GM18502 (cell line): ENCODE data around the gene CRACDL.

Experiments used
- ATAC-seq: cut with Tn5 transposase; IDR thresholded peaks from one replicate; pipeline ENCODE4 v1.9.1; 2021; ENCODE audit warnings: mild to moderate bottlenecking; ENCODE audit not compliant: unreplicated experiment, poor library complexity

The CRACDL gene

GRCh38 chr2:98808546-98808945 lies 127.5 kb downstream of the CRACDL start:
- no peak for ATAC-seq

- ATAC-seq: no peak
Observed at GRCh38 chr2:98807929-98808328, 128.1 kb downstream of the CRACDL start.

DNA sequence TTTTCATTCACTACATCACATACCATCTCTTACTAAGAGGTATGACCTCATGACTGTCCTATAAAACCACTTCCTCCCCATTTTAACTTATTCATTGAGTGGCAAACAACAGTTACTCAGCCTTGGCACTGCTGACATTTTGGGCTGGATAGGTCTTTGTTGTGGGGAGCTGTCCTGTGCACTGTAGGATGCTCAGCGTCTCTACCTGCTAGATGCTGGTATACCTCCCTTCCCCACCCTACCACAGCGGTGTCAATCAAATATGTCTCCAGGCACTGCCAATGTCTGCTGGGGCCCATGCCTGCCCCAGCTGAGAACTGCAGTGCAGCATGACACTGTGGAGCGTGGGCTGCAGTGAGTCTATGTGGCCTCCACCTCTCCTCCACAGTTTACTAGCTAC lies 128.8 kb downstream of the CRACDL start:
- no peak for ATAC-seq

DNA sequence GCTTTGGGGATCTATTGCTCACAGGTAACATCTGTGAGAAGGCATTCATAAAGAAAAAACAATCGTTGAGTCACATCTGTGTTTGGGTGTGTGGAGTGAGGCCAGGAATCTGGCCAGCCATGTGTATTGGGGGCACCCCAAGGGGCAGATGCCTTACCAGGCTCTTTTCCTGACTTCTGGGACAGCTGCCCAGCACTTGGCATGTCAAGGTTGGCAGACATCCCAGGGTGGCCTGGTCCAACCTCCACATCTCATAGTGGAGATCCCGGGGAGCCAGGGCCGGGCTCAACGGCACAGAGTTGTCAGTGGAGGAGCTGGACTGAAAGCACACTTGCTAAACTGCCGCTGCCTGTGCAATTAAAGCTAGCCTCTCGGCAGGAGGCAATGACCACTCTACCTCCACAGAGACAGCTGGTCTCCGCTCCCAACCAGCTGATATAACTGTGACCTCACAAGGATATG lies 129.8 kb downstream of the CRACDL start:
- no peak for ATAC-seq

GRCh38 chr2:98805412-98806171 lies 130.4 kb downstream of the CRACDL start:
- no peak for ATAC-seq

GRCh38 chr2:98804736-98805135 lies 131.3 kb downstream of the CRACDL start:
- ATAC-seq: no peak

DNA sequence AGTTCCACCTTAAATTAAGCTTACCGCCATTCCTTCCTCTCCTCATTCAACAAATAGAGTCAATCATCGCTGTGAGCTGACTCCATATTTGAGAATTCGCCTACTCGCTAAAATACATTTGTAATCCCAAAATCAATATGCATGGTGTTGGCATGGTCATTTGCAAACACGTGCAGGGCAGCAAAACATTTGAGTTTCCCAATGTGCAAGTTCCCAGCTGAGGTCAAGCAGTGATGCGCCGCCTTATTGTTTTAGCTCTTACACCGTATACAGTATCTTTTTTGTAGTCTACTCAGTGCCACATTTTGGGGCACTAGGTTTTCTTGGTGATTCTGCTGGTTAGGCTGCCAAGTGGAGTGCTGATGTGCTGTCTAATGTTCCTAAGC lies 131.8 kb downstream of the CRACDL start:
- ATAC-seq: no peak

GRCh38 chr2:98803405-98804264 lies 132.4 kb downstream of the CRACDL start:
- no peak for ATAC-seq

DNA sequence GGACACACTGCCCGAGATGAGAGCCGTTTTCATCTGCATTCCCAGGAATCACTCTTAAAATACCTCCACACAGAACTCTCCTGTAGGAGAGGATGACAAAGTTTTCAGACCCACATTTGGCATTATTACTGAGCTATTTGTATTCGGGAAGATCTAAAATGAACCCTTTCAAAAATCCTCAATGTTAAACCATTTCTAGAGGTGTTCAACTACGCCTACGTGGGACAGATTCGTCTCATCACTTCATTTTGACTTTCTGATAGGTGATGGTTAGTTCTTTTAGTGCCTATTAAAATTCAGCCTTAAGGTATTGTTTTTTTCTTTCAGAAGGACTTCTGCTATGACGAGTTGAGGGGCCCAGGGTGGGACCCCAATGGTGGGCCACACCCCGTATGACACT lies 133.7 kb downstream of the CRACDL start:
- no peak for ATAC-seq

DNA sequence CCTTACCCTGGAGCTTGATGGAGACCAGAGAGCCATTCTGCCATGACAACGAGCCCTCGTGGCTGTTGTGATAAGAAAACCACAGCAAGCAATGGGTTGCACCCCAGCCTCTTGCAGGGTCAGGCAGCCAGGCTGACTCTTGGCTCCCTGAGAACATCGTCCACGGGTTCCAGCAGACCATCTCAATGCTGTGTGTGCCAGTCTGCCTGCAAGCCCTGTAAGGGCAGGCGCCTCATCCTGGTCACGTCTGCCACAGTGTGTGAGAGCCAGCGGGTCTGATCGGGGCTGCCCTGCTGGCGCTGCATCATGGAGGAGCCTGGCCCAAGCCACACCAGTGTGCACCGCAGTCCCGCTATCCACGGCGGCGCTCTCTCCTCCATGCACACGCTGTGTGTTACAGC lies 134.1 kb downstream of the CRACDL start:
- no peak for ATAC-seq

DNA sequence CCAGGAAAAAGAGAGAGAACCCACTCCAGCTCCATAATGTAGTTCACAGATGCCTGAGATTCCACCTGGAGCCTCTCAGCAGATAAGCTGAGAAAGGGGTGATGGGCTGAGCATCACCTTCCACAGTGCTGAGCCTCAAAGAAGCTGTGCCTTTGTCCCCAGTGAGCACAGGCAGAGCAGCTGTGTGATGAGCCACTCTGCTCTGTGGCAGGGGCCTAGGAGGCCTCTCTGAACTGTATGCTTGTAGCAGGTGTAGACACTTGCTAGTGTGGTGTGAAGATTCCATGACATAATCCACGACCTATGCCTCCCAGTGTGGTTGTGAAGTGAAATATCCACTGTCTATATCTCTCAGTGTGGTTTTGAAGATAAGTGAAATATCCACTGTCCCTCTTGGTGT lies 134.7 kb downstream of the CRACDL start:
- no peak for ATAC-seq

GRCh38 chr2:98800330-98801064 lies 135.5 kb downstream of the CRACDL start:
- no peak for ATAC-seq

DNA sequence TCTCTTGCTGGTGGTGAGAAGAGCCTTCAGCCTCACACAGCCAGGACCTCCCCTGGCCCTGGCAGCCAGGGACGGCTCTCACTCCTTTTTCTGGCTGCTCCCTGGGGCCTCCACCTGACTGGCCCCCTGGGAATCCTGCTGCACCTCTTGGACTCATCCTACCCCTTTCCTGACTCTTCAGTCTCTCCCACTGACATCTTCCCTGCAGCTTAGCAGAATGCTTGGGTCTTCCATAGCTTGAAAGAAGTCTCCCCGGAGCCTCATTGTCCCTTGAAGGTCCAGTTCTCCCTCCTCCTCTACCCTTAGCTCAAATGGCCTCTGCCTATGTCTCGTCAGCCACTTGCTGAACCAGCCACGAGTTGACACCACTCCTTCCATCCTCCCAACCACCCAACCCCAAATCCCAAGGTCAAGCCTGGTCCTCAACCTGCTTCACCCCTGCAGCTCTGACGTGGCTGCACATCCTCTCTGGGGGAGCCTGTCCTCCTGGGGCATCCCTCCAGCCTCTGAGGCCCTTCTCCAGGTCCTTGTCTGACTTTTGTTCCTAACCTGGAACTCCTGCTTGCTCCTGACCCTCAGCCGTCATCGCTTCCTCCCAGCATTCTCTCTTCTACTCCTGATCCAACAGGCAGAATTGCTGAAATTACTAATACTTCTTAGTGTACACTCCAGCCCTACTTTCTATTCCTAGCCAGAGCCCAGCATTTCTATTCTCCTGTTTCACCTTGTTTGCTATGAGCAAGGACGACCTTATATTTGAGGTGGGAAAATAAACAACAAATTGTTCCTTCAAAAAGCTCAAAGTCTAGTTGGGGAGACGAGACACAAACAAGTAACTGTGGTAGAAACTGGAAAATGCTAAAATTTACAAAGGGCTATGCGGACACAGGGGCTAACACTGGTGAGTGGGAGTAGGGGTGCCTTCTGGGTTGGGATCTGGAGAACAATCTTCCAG lies 136.4 kb downstream of the CRACDL start:
- no peak for ATAC-seq

DNA sequence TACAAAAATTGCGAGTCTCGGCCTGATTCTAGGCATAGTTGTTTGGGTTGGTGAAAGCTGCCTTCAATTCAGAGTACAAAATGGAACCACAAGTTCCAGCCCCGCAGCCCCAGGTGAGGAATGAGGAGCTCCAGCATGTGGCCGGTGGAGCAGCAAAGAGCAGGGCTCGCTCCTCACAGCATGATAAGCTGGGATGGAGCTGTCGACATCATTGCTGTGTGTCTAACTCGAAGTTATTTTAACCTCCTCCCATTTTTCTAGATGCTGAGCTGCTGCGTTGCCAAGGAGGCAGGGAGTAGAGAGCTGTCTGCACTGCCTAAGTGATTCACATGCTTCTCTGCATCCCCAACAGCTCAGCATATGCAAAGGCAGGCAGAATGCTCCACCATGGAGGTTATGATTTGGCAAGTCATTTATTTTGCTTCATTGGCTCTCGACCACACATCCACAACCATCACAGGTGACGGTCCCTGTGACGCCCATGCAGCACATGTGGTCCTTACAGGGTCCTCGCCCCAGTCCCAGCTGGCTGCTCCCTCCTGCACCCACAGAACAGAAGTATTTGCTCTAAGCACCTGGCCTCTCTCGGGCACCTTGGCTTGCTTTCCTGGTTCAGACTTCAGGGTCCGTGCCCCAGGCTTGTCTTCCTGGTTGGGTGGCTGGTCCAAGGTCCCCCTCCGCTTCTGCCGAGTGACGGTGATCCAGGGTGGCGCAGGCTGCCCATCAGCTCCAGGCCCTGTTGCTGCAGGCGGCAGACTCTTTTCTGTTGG lies 139.1 kb downstream of the CRACDL start:
- ATAC-seq: no peak

DNA sequence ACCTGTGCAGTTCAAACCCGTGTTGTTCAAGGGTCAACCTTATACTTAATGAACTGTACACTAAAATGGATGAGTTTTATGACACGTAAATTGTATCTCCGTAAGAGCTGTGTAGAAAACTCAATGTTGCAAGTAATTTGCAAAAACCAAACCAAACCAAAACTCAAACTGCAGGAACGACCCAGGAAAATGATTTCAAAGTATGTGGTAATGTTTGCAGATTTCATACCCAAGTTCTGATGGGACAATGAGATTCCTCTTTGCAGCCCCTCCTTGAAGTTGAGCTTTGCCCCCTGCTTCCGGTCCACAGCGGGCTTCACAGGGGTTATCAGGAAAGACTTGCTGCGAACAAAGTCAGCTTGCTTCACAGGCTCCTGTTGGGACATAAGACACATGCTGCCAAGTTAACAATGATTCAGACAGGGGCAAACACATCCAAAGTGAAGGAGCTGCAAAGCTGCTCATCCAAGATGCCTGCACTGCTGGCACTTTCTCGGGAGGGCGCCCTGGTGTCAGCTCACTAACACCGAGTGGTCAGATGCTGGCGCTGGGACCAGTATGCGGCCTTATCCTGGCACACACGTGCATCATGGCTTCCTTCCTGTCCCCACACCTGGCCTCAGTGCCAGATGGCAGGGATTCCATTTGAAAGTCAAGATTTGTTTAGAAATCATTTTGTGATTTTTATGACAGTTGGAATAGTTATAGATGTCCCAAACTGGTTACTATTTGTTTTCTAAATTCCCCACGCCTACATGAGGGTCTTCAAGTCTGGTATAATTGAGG lies 139.9 kb downstream of the CRACDL start:
- no peak for ATAC-seq

DNA sequence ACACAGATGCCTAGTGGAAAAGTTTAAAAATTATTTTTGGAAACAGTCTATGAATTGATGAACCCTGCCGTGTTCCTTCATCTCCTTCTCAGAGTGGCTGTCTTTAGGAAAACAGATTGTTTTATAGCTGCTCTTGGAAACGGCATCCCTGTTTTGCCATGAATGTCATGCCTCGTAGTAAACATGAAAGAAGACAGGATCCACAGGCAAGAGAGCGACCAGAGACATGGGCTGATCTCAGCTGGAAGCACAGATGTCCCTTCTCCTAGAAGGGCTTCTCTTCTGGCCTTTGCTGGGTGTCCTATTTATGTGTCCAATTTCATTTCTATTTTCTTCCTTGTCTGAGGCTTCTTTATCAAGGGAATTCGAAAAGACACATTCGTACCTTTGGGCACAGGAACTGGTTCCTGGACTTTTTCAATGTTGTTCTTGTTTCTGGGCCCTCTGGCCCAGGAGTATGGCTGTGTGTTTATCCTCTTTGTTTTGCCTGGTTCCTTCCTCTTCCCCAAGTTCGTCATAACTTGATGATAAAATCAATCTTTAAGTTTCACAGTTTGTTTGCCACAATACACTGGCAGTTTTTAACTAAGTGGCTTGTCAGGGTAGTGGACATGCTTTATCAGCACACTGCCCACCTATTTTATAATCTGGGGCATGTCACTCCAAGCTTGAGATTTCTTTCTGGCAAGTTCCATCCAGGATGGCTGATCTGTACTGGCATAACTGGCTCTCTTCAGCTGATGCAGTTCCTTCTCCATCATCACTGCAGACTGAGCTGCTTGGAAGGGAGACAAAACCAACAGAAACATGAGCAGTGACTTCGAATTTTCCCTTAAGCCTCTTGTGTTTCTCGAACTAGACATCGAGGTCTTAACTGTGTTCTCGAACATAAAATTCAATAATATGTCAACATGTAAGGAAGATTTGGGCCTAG lies 141.9 kb downstream of the CRACDL start:
- ATAC-seq: no peak

DNA sequence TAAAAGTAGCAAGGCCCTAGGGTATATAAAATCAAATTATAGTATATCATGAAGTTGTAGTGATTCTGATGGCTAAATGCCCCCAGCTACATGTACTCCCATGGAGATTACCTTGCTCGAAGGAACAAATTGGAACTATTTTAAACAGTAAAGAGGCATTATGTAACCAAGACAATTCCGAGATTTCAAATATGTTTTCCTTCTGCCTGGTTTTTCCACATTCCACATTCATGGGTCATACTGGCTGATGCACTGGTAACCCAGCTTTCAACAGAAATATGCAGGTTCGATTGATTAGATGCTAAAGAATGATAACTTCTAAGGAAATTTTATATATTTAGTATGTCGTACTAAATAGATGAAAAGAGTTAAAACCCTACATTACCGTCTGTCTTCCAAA lies 142.8 kb downstream of the CRACDL start:
- ATAC-seq: no peak
